Neuronal stem cell (in vitro differentiated cells): Measurements from ENCODE around the gene BLCAP.

Source experiments
- DNase-seq: peaks from one replicate; pipeline ENCODE4 v3.0.0-alpha.2; 2013; ENCODE audit warnings: low spot score
- H2AFZ ChIP-seq: one replicate; pipeline ENCODE4 v1.6.1; 2013; ENCODE audit warnings: mild to moderate bottlenecking, low read length, inconsistent platforms
- H2AK5ac ChIP-seq: 2 replicates; pipeline ENCODE4 v1.6.1; 2013; ENCODE audit warnings: low read depth, mild to moderate bottlenecking, inconsistent platforms, low read length, moderate library complexity, mixed read lengths
- H2BK120ac ChIP-seq: 2 replicates; pipeline ENCODE4 v1.6.1; 2013; ENCODE audit warnings: low read depth, mild to moderate bottlenecking, inconsistent platforms, low read length, moderate library complexity, mixed read lengths
- H2BK12ac ChIP-seq: one replicate; pipeline ENCODE4 v1.6.1; 2013; ENCODE audit warnings: low read length, inconsistent platforms
- H2BK15ac ChIP-seq: 2 replicates; pipeline ENCODE4 v1.6.1; 2013; ENCODE audit warnings: mild to moderate bottlenecking, low read length, inconsistent platforms, mixed read lengths
- H2BK5ac ChIP-seq: one replicate; pipeline ENCODE4 v1.6.1; 2013; ENCODE audit warnings: inconsistent platforms, mild to moderate bottlenecking, low read length, moderate library complexity
- H3K14ac ChIP-seq: one replicate; pipeline ENCODE4 v1.6.1; 2013; ENCODE audit warnings: low read length, inconsistent platforms
- H3K18ac ChIP-seq: 2 replicates; pipeline ENCODE4 v1.6.1; 2013; ENCODE audit warnings: low read length, inconsistent platforms
- H3K23ac ChIP-seq: 2 replicates; pipeline ENCODE4 v1.6.1; 2013; ENCODE audit warnings: low read depth, mild to moderate bottlenecking, mixed read lengths, low read length, inconsistent platforms; ENCODE audit not compliant: poor library complexity
- H3K27ac ChIP-seq: replicated peaks from 3 replicates; pipeline ENCODE4 v1.5.1; 2013; ENCODE audit warnings: low read length, inconsistent platforms
- H3K27me3 ChIP-seq, 3 experiments: 2 replicates each; pipeline ENCODE4 v1.6.1; 2013; ENCODE audit warnings: low read length in 3 of 3, mild to moderate bottlenecking in 2 of 3, inconsistent platforms in 1 of 3, low read depth in 1 of 3, mixed read lengths in 1 of 3, moderate library complexity in 1 of 3; ENCODE audit not compliant: control insufficient read depth in 3 of 3, insufficient read depth in 3 of 3
- H3K36me3 ChIP-seq, 2 donors: replicated peaks in 1 of 2; 2 replicates each; pipeline ENCODE4 v1.6.1; 2013; ENCODE audit warnings: low read length in 2 of 2; ENCODE audit not compliant: control insufficient read depth in 2 of 2, insufficient read depth in 2 of 2
- H3K4ac ChIP-seq: 2 replicates; pipeline ENCODE4 v1.6.1; 2013; ENCODE audit warnings: inconsistent platforms, mild to moderate bottlenecking, low read length, moderate library complexity
- H3K4me1 ChIP-seq, 2 donors: 1 replicate in 1 of 2; 2 replicates in 1 of 2; pipeline ENCODE4 v1.6.1; 2013; ENCODE audit warnings: low read length in 2 of 2, low read depth in 1 of 2; ENCODE audit not compliant: control insufficient read depth in 2 of 2, insufficient read depth in 1 of 2
- H3K4me2 ChIP-seq: one replicate; pipeline ENCODE4 v1.6.1; 2013; ENCODE audit warnings: mild to moderate bottlenecking, low read length, inconsistent platforms; ENCODE audit not compliant: insufficient read depth, poor library complexity, severe bottlenecking
- H3K4me3 ChIP-seq, 2 donors: 2 replicates each; pipeline ENCODE4 v1.5.1; 2013; ENCODE audit warnings: low read length in 2 of 2, mild to moderate bottlenecking in 2 of 2, inconsistent platforms in 1 of 2, moderate library complexity in 1 of 2
- H3K79me1 ChIP-seq: one replicate; pipeline ENCODE4 v1.6.1; 2013; ENCODE audit warnings: low read depth, mild to moderate bottlenecking, inconsistent platforms, low read length, moderate library complexity
- H3K9ac ChIP-seq: one replicate; pipeline ENCODE4 v1.6.1; 2013; ENCODE audit warnings: mild to moderate bottlenecking, low read depth, low read length, inconsistent platforms; ENCODE audit not compliant: poor library complexity
- H3K9me3 ChIP-seq, 2 donors: replicated peaks in 1 of 2; 2 replicates each; pipeline versions ENCODE3 to v1.6.1; 2013; ENCODE audit warnings: low read length in 2 of 2, mild to moderate bottlenecking in 2 of 2, inconsistent platforms in 1 of 2, low read depth in 1 of 2, mixed read lengths in 1 of 2, moderate library complexity in 1 of 2; ENCODE audit not compliant: control insufficient read depth in 2 of 2, insufficient read depth in 1 of 2
- H4K8ac ChIP-seq: one replicate; pipeline ENCODE4 v1.6.1; 2013; ENCODE audit warnings: low read depth, mild to moderate bottlenecking, inconsistent platforms, low read length, moderate library complexity
- H4K91ac ChIP-seq: one replicate; pipeline ENCODE4 v1.6.1; 2013; ENCODE audit warnings: low read length, low read depth, mild to moderate bottlenecking, inconsistent platforms; ENCODE audit not compliant: poor library complexity
- WGBS, 2 donors: extraction: QIAGEN DNeasy Blood & Tissue Kit; methylation state at CpG; one replicate each; pipeline ENCODE4 v1.1.7; 2013; ENCODE audit warnings: missing lambda C conversion rate in 2 of 2, mixed read lengths in 1 of 2; ENCODE audit not compliant: insufficient read length in 2 of 2, insufficient replicate concordance in 1 of 2; ENCODE audit errors: extremely low coverage in 2 of 2; 5-methylcytosine and 5-hydroxymethylcytosine counted together

The BLCAP gene

DNA sequence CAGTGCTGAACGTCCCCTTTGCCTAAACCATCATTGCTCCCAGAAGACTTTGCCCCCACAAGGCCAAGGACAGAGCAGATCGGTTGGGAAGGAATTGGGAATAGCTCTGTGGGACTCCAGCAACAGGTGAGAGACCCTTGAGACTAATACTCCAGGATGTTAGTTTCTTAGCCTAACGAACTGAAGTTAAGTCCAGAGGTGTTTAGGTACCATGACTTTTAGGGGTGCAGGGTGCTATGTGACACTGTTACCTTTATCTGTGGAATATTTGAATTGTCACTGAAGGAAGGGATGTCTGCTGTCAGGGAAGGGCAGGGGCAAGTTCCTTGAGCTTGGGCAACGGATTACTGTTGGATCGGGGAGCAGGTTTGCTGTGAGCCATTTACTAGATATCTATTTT is 1.9 kb downstream of the BLCAP start:
- no peak overlapping the region for H2AFZ ChIP-seq
- H3K23ac ChIP-seq, result no peak overlapping the region
- H3K4me1 ChIP-seq, result peaks cover 15 to 16% of the 10 kb centered on the region in 2 donors
- no peak overlapping the region for H3K14ac ChIP-seq
- H3K36me3 ChIP-seq, result peaks cover 0 to 29% of the 10 kb centered on the region in 2 donors
- H2BK12ac ChIP-seq, result no peak overlapping the region
- no peak overlapping the region for H3K9ac ChIP-seq
- H3K4me3 ChIP-seq, result peak overlapping the region in 1 of 2 donors; percentile 19
- H2BK120ac ChIP-seq, result no peak overlapping the region
- H4K91ac ChIP-seq, result no peak overlapping the region
- no peak overlapping the region for H4K8ac ChIP-seq
- peak overlapping the region; percentile 80 for H3K4me2 ChIP-seq
- H3K27me3 ChIP-seq, result no peaks in the 10 kb centered on the region
- no peak overlapping the region for H2BK5ac ChIP-seq
- no peak overlapping the region for H3K18ac ChIP-seq
- no CpG with 5 or more reads among the region's 5 CpGs for WGBS, 2 donors
- no peak overlapping the region for H2AK5ac ChIP-seq
- H3K9me3 ChIP-seq, result peaks cover 2 to 28% of the 10 kb centered on the region in 2 donors
- no peak overlapping the region for H3K27ac ChIP-seq
- no peak for DNase-seq
- peaks cover 26% of the 10 kb centered on the region for H3K79me1 ChIP-seq
- no peak overlapping the region for H3K4ac ChIP-seq
- H2BK15ac ChIP-seq, result no peak overlapping the region

DNA sequence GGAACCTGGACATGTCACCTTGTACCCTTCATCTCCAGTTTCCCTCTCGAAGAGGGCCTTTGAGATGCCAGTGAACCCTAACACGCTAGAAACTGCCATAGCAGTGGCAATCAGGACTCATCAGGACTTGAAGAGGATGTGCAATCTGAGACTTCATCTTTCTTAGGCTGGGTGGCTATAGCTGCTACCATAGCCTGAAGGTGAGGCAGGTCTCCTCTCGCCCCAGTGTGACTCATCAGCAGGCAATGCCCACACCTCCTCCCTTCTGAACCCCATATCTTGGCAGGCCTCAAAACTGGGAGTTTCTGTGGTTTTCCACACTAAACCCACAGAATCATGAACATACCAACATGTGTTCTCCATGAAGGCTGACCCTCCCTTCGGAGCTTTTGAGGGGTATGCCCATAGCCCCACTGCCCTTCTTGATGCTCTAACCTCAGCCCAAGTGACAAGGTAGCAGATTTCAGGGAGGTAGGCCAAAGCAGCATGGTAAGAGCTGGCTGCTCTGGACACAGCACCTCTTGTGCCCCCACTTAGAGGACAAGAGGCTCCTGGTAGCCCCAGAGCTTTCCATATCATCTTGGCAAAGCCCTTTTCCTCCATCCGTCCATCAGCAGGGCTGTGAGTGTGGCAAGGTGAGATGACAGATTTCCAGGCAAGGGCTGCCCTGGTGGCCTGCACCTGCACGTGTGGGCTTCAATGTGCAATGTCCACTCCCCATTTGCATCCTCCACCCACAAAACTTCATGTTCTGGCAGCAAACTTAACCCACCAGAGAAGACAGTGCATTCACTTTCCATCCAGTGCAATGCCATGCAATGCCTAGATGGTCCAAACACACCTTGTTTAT is 2.6 kb downstream of the BLCAP start:
- H3K4ac ChIP-seq, result no peak overlapping the region

DNA sequence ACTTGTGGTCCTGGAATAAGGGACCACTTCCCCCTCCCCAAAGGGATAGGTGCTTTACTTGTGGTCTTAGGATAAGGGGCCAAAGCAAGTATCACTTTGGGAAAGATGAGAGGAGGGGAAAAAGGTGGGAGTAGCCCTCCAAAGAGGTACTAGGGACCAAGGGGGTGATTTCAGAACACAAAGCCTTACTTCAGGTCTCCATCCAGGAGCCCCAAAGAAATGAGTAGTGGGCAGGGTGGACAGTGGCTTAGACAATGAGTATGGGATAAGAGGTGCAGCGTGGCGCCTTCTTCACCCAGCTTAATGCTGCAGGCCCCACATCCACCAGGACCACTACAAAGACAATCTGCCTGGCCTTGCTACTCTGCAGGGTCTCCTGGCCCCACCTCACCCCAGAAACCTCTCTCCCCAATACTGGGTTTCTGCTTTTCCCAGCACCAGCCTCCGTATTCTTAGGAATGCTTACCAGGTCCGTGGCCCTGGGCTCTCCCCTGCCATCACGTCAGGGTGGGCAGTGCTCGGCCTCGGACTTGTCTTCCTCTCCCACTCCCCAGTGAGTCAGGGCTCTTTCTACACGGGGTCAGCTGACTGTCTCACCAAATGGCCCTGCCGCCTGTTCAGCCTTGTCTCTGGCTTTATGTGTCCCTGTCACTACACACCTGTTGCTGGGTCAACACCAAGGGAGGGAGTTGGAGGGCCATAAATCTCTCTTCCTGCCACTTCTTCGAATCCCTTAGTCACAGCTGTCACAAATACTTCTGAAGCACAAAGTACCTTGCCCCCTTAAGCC is 3.6 kb downstream of the BLCAP start:
- Histone ChIP-seq H3K9ac (no peak overlapping the region), H3K79me1 (peaks cover 30% of the 10 kb centered on the region), H2BK12ac (no peak overlapping the region), H2AFZ (no peak overlapping the region), H3K9me3 (peaks cover 2 to 41% of the 10 kb centered on the region in 2 donors), H3K14ac (no peak overlapping the region), H2BK120ac (no peak overlapping the region), H3K4me1 (peaks cover 19 to 21% of the 10 kb centered on the region in 2 donors), H3K4me2 (no peak overlapping the region), H3K23ac (no peak overlapping the region), H3K4me3 (no peak overlapping the region), H2AK5ac (no peak overlapping the region), H3K36me3 (peaks cover 0 to 44% of the 10 kb centered on the region in 2 donors), H3K27ac (no peak overlapping the region), H2BK5ac (no peak overlapping the region), H3K4ac (no peak overlapping the region), H4K8ac (no peak overlapping the region), H2BK15ac (no peak overlapping the region), H3K27me3 (no peaks in the 10 kb centered on the region), H4K91ac (no peak overlapping the region), H3K18ac (no peak overlapping the region)
- WGBS, 2 donors, result no CpG with 5 or more reads among the region's 10 CpGs
- no peak for DNase-seq

More for the DNA sequence above, 2.6 kb downstream of the BLCAP start:
- no peak overlapping the region for H2BK120ac ChIP-seq
- H3K9ac ChIP-seq, result no peak overlapping the region
- no peak overlapping the region for H4K8ac ChIP-seq
- peaks cover 26% of the 10 kb centered on the region for H3K79me1 ChIP-seq
- no peak overlapping the region for H3K27ac ChIP-seq
- H3K36me3 ChIP-seq, result peaks cover 0 to 36% of the 10 kb centered on the region in 2 donors
- H3K18ac ChIP-seq, result no peak overlapping the region
- H3K9me3 ChIP-seq, result peaks cover 2 to 35% of the 10 kb centered on the region in 2 donors
- no peak overlapping the region for H2AK5ac ChIP-seq
- H3K4me1 ChIP-seq, result peaks cover 15 to 16% of the 10 kb centered on the region in 2 donors
- no peak overlapping the region for H3K14ac ChIP-seq
- WGBS, 2 donors, result no CpG with 5 or more reads among the region's 6 CpGs
- no peak overlapping the region for H2AFZ ChIP-seq
- no peak overlapping the region for H2BK12ac ChIP-seq
- H3K4me3 ChIP-seq, result no peak overlapping the region
- H3K23ac ChIP-seq, result no peak overlapping the region
- H3K27me3 ChIP-seq, result no peaks in the 10 kb centered on the region
- H3K4me2 ChIP-seq, result no peak overlapping the region
- H2BK5ac ChIP-seq, result no peak overlapping the region
- no peak overlapping the region for H2BK15ac ChIP-seq
- H4K91ac ChIP-seq, result no peak overlapping the region
- DNase-seq, result no peak

DNA sequence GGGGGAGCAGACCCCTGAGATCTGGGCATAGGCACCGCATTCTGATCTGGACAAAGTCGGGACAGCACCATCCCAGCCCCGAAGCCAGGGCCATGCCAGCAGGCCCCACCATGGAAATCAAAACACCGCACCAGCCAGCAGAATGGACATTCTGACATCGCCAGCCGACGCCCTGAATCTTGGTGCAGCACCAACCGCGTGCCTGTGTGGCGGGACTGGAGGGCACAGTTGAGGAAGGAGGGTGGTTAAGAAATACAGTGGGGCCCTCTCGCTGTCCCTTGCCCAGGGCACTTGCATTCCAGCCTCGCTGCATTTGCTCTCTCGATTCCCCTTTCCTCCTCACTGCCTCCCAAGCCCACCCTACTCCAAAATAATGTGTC is 4.7 kb downstream of the BLCAP start:
- no CpG with 5 or more reads among the region's 13 CpGs for WGBS, 2 donors
- Histone ChIP-seq H2BK12ac (peak overlapping the region; percentile 91), H2AFZ (no peak overlapping the region), H3K9me3 (peaks cover 2 to 41% of the 10 kb centered on the region in 2 donors), H3K4me3 (no peak overlapping the region), H3K79me1 (peaks cover 30% of the 10 kb centered on the region), H3K14ac (peak overlapping the region; percentile 57), H3K4me2 (peak overlapping the region; percentile 35), H3K27ac (no peak overlapping the region), H3K27me3 (no peaks in the 10 kb centered on the region), H3K23ac (peak overlapping the region; percentile 78), H2BK15ac (no peak overlapping the region), H3K4ac (no peak overlapping the region), H3K18ac (peak overlapping the region; percentile 41), H4K8ac (no peak overlapping the region), H3K36me3 (peaks cover 0 to 55% of the 10 kb centered on the region in 2 donors), H2AK5ac (peak overlapping the region; percentile 50), H3K9ac (no peak overlapping the region), H4K91ac (no peak overlapping the region), H3K4me1 (peaks cover 17 to 20% of the 10 kb centered on the region in 2 donors), H2BK5ac (peak overlapping the region; percentile 32), H2BK120ac (no peak overlapping the region)
- DNase-seq, result no peak
